ENCODE data around the gene MAST4.

Gene MAST4

DNA sequence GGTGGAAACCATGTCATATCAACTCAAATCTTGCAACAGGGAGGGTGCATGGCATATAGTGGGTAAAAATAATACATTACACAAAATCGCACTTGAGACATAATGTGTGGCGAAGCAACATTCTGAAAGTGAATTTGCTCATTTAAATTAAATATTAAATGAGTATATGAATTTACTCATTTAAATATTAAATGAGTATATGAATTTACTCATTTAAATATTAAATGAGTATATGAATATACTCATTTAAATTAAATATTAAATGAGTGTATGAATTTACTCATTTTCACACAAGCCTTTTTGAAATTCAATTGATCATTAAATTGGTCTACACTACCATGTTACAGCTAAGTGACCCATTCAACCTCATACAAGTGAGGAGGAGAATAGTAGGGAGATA, 10.5 kb downstream of the MAST4 start:
- no peak for DNase-seq

DNA sequence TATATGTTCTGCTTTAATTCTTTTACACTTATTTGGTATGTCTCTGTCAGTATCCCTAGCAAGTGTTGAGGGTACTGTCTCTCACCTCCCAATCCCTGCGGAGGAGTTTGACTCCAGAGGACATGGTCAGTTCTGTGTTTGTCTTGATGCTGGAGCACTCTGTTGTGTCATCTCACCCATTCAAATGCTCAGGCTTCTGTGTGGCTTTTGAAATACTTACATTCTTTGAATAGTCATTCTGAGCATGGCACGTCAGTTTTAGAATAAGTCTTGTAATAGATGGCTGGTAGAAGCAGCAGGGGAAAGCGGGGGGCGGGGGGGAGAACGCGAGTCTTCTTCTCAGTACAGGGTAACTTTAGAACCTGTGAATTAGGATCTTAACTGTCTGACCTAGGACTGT, 12.3 kb downstream of the MAST4 start:
- DNase-seq: no peak

DNA sequence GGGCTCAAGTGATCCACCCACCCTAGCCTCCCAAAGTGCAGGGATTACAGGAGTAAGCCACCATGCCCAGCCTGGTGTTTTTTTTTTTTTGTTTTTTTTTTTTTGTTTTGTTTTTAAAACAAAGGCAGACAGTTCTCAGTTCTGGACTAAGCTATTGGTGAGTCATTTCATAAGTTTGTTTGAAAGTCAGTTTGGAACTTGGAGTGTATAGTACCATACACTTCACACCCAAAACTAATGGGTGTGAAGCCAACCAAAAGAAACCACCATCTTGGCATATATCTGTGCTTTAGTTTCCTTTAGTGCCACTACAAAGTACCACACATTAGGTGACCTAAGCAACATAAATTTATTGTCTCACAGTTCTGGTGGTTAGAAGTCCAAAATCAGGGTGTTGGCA, 13.4 kb downstream of the MAST4 start:
- no peak for DNase-seq

DNA sequence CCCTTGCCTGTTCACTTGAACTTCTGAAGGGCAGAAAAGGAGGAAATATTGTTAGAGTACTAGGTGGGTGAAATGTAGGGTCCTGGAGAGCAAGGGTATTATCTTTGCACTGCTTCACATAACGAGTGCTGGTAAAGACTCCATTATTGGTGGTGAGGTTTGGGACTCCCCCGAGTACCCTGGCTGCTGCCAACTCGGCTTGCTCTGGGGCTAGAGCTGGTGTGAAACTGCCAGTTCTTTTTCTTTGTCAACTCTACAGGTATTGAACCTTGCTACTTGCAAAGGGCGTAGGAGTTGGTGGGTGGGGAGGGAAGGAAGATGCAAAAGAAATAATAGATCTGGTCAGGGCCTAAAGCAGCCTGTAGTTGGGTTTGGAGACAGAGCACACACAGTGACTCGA, 16.0 kb downstream of the MAST4 start:
- no peak for DNase-seq

DNA sequence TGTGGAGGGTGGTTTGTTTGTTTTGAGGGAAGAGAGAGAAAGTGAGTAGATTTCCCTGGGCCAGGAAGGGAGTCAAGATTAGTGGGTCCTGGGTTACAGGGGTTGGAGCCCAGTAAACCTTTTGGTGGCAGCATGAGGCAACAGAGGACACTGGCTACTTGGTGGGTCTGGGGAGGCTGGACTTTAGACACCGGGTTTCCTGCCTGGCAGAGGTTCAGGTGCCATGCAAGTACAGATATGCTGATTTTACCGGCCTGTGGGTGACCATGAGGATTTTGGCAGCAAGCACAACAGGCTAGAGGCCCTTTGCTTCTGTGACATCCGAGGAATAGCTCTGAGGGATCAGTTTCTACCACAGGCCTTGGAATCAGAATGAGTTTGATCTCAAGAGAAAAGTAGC, 18.9 kb downstream of the MAST4 start:
- no peak for DNase-seq

DNA sequence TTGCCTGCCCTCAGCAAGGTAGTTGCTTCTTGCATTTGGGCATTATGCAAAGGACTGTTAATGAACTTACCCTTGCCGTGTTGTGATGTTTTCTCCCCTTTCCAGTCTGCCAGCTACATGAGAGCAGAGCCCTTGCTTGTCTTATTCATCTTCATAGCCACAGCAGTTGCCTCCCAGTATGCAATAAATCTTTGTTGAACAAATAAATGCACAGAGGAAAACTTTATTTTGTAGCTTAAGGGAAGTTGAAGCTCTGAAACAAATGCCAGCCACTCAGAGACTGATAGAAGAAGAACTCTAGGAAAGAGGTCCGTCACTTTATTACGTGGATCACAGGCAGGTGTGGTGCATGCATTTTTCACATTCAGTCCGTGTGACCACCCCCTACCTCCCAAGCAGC, 19.7 kb downstream of the MAST4 start:
- no peak for DNase-seq

DNA sequence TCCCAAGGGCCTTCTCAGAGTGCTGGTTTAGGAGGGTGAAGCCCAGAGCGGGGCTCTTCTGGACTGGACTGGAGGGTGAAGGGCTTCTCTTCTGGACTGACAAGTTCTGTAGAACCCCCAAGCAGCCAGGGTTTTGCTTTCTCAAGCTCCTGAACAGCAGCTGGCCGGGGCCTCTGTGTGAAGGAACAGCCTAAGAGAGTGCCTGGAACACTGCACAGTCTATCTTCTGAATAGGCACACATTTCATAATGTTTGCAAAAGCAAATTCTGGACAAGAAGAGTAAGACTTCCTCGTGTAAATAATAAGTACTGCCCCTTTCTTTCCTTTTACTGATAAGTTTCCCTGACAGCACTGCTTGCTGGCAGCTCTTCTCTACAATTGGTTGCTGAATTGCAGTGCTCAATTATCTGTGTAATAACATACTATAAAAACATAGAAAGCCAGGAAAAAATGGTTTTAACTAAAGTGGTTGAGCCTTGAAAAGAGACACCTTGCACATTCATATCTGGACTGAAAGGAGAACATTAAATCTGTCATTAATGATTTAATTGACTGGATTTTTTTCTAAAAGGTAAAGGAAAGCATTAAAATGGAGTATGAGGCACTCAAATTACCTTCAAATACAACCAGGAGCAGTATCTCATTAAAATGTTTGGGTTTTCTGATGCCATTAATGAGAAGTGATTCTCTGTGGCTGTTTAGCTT, 20.5 kb downstream of the MAST4 start:
- no peak for DNase-seq

DNA sequence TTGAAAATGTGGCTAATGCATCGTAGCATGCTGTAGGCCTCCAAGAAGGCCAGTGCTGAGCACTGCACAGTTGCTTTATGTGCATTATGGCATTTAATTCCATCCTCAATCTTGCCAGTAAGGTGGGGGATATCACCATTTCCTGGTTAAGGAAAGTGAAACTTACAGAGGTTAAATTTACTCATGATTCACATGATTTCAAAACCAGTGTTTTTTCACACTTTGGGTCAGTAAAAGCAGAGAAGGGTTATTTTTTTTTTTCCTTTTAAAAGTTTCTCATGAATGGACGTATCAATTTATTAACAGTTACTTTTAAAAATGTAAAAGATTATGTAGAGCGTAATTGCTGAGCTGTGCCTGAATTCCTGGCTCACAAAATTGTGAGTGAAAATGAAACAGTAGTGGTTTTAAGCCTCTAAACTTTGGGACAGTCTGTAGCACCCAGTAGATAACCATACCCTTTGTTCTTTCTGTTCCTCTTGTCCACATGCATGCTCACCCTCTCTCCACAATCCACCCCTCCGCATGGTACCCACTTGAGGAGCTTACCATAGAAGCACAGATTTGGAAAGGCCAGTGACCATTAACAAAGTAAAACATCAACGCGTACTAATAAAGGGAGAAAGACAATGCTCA, 21.2 kb downstream of the MAST4 start:
- DNase-seq: no peak

DNA sequence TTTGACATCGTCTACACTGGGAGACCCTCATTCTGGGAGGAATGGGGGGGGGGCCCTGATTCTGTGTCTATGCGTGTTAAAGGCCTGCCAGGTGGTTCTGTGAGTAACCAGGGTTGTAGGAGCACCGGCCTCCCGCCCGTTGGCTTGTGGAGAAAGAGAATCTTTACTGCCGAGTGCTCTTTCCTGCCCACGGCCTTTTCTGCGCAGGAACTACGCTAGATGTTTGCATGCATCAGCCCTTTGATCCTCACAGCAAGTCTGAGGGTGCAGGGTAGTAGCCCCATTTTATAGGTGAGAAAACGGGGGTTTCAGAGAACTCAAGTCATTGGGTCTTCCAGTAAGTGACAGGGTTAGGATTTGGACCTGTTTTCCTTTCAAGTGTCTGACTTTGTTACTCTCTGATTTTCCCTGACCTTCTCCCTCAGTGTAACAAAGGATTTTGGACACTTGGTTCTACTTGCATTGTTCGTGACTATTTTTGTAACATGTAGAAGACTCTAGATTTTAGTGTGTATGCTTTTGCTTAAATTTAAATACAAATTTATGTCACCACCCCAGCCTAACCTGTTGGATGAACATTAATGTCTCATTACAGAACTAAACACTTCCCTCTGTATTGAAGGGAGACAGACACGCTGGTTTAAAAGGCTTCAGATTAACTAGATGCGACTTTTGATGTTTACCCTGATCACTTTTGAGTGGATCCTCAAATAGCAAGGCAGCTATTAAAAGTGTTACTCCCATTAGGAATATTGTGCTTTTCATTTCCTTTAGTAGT, 22.0 kb downstream of the MAST4 start:
- no peak for DNase-seq

DNA sequence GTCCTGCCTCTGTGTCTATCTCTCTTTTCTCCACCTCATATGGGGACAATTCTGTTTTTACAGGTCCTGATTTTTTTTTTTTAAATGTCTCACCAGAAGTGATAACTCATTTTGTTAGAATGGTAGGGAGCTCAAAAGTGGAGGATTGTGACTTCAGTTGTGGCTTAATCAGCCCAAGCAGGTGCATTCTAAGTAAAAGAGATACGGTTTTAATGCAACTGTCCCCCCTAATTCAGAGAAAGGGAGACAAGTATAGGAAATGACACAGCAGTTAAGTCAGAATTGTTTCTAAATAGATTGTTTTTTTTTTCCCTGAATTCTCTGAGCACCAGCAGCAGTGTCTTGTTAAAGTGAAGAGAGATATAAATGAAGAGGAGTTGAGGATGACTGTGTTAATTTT, 24.5 kb downstream of the MAST4 start:
- DNase-seq: no peak

DNA sequence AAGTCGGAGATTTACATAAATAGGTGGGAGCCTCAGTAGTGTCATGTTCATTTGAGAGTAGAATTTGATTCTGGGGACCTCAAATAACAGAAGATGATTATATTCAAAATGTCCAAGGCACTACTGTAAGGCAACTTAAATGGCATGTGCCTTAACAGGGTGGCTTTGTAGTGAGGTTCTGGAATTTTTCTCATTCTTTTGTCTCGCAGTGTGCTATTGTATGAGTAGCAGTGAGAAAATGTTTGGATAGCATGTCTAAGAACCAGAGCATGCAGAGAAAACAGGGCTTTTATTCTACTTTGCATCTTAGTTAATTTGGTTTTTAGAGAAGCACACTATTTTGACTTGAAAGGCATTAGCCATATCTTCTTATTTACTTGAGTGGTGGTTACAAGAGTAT, 25.0 kb downstream of the MAST4 start:
- DNase-seq: no peak

DNA sequence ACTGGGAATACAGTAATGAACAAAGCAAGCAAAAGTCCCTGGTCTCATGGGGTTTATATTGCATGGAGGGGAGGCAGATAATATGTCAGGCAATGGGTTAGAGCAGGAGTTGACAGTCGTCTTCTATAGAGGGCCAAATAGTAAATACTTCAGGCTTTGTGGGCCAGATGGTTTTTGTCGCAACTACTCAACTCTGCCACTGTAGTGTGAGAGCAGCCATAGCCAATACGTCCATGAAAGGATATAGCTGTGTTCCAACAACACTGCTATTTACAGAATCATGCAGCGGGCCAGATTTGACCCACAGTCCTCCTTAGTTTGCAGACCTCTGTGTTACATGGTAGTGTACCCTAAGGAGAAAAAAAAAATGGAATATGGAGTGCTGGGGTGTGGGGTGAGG, 25.5 kb downstream of the MAST4 start:
- DNase-seq: no peak

DNA sequence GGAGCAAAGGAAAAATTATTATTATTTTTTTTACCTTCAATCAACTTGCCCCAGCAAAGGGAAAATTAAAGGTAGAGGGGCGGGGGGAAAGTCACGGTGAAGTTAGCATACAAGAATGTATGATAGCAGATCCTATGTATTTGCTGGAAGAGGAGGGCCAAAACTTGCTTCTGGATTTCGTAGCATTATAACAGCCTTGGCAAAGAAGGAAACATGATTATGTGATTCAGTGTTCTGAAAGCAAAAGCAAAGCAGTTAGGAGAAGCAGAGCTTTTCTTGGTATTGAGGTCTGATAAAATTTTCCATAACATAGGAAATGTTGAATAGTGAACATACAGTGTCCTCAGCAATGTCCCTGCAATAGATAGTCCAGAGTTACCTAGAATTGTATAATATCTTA, 32.4 kb downstream of the MAST4 start:
- DNase-seq: no peak

DNA sequence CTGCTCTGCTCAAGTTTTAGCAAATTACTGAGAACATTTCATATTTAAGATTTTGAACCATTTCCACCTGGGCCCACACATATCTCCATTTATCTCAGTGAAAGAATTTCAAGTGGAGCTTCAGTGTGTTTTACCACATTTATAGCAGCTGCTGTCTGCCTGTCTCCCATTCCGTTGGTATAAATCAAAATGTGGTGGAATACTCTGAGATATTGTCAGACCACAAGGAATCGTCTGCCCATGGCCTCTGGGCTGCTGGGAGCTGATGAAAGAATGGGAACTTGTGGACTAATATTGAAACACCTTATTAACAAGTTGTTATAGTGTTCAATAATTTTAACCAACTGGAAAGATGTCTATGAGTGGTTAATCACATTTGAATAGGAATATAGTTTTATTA, 33.3 kb downstream of the MAST4 start:
- no peak for DNase-seq

DNA sequence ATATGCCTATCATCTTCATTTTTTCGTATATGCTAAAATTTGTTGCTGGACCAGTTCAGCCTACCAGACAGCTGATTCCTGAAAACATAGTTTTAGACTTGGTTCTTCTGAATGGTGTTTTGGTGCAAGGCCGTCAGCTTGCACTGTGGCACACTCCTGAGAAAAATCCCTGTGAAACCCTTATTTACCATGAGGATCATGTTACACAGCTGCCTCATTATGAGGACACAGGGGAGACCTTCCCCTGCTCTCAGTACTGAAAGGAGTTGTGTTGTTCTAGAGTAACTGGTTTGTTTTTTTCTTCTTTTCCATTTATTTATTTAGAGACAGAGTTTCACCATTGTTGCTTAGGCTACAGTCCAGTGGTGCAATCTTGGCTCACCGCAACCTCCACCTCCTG, 37.6 kb downstream of the MAST4 start:
- DNase-seq: no peak

DNA sequence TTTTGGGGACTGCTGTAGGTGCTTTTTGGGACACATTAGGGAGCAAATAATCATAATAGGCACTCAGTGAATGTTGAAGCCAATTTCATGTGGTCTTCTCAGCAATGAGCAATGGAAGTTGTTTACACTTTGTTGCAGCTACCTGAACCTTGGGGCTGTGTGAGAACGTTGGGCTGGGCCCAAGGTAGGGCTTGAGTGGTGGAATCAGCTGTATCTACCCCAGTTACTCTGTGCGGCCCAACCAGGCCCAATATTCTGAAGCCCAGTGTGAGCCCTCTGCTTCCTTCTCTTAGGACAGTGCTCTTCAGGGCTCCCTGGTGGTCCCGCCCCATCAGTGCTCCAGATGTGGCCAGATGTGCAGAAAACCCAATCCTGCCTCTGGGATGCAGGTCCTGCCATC, 38.4 kb downstream of the MAST4 start:
- no peak for DNase-seq

DNA sequence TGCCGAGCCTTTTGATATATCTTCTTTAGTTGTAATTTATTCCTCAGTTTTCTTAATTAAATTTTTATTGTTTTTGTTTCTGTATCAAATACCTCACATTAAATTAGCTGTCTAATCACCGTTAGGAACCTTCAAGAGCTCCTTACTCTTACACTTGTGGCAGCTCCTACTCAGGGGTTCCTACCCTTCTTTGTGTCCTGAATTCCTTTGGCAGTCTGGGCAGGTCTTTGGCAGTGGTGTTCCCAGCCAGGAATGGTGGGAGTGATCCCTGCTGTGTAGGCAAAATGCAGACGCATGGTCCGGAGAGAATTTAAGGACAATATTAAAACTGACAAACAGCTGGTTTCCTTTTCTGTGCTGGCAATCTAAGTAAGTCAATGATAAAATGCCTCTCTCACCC, 41.8 kb downstream of the MAST4 start:
- no peak for DNase-seq

DNA sequence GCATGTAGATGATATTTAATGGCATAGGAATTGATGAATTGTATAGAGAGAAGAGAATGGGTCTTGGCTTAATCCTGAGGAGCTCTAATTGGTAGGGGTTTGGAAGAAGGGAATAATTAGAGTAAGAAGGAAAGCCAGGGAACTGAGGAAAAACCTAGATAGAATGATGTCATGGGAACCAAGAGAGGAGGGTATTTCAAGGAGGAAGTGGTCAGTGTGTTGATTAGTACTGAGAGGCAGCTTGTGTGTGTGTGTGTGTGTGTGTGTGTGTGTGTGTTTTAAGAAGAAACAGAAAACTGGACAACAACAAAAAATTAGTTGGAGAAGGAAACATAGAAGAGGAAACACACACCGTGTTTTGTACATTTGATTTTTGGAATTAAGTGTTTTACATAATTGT, 42.8 kb downstream of the MAST4 start:
- no peak for DNase-seq

DNA sequence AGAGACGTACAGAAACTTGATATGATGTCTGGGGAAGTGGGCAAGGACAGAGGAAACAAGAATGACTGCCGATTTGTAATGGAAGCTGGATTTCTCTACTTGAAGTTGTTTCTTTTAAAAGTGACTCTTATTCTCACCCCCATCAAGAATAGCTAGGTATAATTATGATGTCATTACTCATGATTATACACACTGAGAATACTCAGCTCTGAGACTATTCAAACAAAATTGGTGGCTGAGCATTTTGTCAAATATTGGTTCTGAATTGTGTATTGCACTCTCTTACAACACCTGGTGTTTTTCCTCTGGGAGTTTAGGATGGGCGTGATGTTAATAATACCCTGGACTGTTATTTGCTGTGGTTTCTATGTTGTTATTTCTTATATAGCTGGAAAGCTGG, 46.3 kb downstream of the MAST4 start:
- DNase-seq: no peak

DNA sequence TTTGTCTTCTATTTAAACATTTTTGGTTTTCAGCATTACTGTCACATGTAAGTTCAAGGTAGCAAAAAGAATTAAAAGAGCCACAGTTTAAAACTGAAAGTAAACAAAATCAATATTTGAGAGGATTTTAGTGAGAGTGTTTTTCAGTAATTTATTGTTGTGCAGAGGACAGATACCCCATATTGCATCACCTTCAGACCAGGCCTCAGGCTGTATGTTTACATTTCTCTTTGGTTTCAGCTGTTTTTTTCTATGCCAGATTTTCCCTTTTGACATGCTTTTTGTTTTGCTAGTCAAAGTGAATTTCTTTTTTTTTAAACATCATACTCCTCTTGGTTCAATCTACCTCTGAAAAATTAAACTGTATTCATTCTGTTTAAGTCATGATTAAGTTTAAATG, 47.2 kb downstream of the MAST4 start:
- DNase-seq: no peak

DNA sequence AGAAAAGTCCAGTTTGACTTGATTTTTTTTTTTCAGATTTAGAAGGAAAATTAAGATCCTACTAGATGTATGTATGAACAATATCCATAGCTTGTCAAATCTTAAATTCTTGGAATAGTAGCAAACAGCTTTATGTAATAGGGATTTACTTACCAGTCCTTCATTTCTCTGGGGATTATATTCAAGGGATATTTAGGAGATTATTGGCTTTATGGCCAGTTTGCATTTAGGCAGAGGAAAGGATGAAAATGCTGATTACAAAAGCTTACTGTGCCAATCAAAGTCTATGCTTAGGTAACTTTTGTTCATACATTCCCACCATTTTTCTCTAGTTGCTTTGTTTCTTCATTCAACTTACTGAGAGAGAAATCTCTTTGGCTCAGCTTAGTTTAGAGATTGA, 47.9 kb downstream of the MAST4 start:
- no peak for DNase-seq

DNA sequence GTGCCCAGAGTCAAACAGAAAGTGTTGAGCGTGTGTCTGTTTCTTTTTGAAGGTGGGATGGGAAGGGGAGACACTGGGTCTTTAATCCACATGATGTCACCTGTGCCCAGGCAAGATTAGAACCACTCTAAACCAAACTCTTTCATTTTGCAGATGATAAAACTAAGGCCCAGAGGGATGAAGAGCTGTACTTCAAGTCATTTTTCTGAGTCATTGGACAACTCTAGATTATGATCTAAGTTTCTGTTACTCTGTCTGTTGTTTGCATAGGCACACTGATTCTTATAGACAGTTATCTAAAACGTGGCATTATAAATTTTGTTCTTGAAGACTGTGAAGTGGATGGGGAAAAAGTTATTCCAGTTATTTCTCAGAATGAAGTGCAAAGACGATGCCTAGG, 48.8 kb downstream of the MAST4 start:
- DNase-seq: no peak

DNA sequence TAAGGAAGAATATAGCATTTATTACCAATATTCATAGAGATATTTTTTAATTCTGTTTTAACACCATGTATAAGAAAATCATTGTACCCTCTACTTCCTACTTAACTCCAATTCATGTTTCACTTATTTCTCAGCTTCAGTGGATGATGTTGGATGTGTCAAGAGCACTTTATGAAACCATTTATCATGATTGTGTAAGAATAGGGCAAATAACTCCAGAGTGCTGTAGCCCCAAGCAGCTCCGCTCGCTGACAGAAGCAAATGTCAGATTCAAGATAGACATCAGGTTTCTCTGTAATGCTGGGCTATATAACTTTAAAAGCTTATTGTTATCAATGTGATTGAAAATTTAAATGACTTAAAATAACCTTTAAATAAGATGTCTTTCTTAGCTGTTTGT, 50.4 kb downstream of the MAST4 start:
- DNase-seq: no peak

DNA sequence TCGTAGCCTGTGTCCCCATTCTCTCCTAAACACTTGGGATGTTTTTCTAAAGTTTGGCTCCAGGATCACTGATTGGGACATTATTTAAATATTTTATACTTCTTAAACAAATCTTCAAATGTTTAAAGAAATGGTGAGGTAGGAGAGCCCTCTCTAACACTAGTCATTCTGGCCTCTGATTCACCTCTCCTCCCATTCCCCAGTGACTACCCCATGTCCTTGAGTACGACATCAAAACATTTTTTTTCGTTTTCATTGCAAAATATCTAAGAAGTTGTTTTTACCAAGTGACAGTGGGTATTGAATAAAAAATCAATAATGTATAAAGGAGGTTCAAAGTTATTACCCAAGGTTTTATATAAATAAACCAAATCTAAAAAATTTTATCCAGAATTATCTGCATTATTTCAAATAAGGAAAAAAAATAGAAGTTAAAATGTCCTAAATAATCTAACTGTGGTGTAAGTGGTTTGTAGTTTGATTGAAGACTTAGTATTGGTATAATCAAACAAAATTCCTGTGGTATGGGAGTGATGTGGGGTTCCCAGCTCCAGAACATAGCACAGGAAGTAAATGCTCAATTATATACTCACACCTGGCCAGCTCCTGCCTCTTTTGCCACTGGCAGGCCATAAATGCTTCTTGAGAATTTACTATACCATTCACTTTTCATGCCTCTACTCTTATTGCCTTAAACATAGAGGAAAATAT, 51.1 kb downstream of the MAST4 start:
- DNase-seq: no peak
